Heart left ventricle (tissue), 16 donors: ENCODE results near the gene NBAS. TPM values are rescaled to one million over a fixed set of nuclear protein-coding genes. Genes with fewer than 3 reads are reported as not detected.
"Not testable (repeated sequence)": the region's sequence is repeated elsewhere in the genome, so short reads cannot be mapped to it uniquely, and the experiment has no call there.

Experiments used
- ATAC-seq, 4 donors: fragments of 200-7000 bp; cut with Tn5 transposase; one replicate each; pipeline ENCODE4 v1.9.1; 2020 to 2022; ENCODE audit warnings: moderate library complexity in 4 of 4, mild to moderate bottlenecking in 3 of 4, moderate number of reproducible peaks in 1 of 4
- DNase-seq, 5 donors: peaks; one replicate each; pipeline ENCODE4 v3.0.0-alpha.2; 2020
- H3K27ac ChIP-seq, 12 donors: fragments of 200-600 bp; sonication (generic) in 4 of 12; one replicate each; pipeline versions ENCODE4 v1.5.0 to v1.8.0; 2016 to 2022; ENCODE audit warnings: mild to moderate bottlenecking in 2 of 12
- H3K27me3 ChIP-seq, 9 donors: fragments of 200-600 bp; sonication (generic) in 2 of 9; one replicate each; pipeline versions ENCODE4 v1.5.1 to v1.8.0; 2016 to 2022; ENCODE audit warnings: mild to moderate bottlenecking in 3 of 9
- H3K36me3 ChIP-seq, 9 donors: fragments of 200-600 bp; sonication (generic) in 2 of 9; one replicate each; pipeline versions ENCODE4 v1.5.0 to v1.8.0; 2018 to 2022; ENCODE audit warnings: mild to moderate bottlenecking in 2 of 9
- H3K4me1 ChIP-seq, 12 donors: fragments of 200-600 bp; sonication (generic) in 4 of 12; one replicate each; pipeline versions ENCODE4 v1.5.0 to v1.8.0; 2016 to 2022; ENCODE audit warnings: mild to moderate bottlenecking in 3 of 12
- H3K4me3 ChIP-seq, 12 donors: fragments of 200-600 bp; sonication (generic) in 4 of 12; one replicate each; pipeline versions ENCODE4 v1.5.0 to v1.8.0; 2017 to 2022; ENCODE audit warnings: mild to moderate bottlenecking in 9 of 12, moderate library complexity in 4 of 12
- H3K9me3 ChIP-seq, 12 donors: fragments of 200-600 bp; sonication (generic) in 4 of 12; one replicate each; pipeline versions ENCODE4 v1.5.0 to v1.8.0; 2016 to 2022; ENCODE audit warnings: mild to moderate bottlenecking in 1 of 12
- POLR2A ChIP-seq, 2 donors: fragments of 450-650 bp; IDR thresholded peaks; one replicate each; pipeline ENCODE4 v1.6.1; 2017; ENCODE audit warnings: antibody characterized with exemption in 2 of 2, mild to moderate bottlenecking in 2 of 2, moderate library complexity in 2 of 2
- WGBS, 4 donors: extraction: QIAGEN DNeasy Blood & Tissue Kit in 2 of 4; methylation state at CpG; one replicate each; pipeline versions ENCODE4 v1.1.5 to v1.1.7; 2013 to 2018; 5-methylcytosine and 5-hydroxymethylcytosine counted together
- intact Hi-C, 10 donors: fragments of 100-400 bp; cut with DNase I; formaldehyde crosslinking; loops; one replicate each; pipeline versions ENCODE4 v1.11.1 to v1.14.2; 2022
- polyA plus RNA-seq, 2 donors: library from polyadenylated mRNA; stranded (reverse); fragments of 200-250 nt; gene quantifications; one replicate each; pipeline ENCODE4 v1.2.3, GENCODE V29; 2013
- total RNA-seq, 9 donors: library from RNA; depleted of rRNA in 2 of 9; stranded (reverse); fragments of >200 nt in 2 of 9; fragmentation: NEBNext Ultra II Directional in 3 of 9; extraction: Animal tissue kit (Norgen Biotek cat#: 25700) in 3 of 9; gene quantifications; one replicate each; pipeline versions ENCODE4 v1.1.0 to v1.2.4, GENCODE V29; 2016 to 2023
- TF ChIP-seq, protein P1 (sequence below), 12 donors: fragments of 200-600 bp; sonication (generic) in 4 of 12; IDR thresholded peaks; one replicate each; pipeline versions ENCODE4 v1.5.0 to v1.8.0; 2018 to 2022; ENCODE audit warnings: antibody characterized with exemption in 12 of 12, mild to moderate bottlenecking in 5 of 12
- donor health status: ischemic (EF 13 %, LVEDD 7.1; RV severe dilation, severe dysfunction).
- donor health status: healthy with polysubstance abuse.
- donor health status: DM: no; HTN: yes; CAD: no.
- donor health status: DM: no; HTN: no; CAD: no.
- donor health status: ischemic (EF 25% LVEDD 6.9; RV normal size, moderate dysfunction).
- donor health status: ischemic (EF 25% LVEDD 5.7; RV mildly dilated, moderate dysfunction).
- donor health status: healthy.
- donor health status: DM: yes; HTN: yes; CAD: no.
- donor health status: ischemic (EF 35%, LVEDD 5.7; RV mildly dilated, moderate dysfunction).
- donor health status: nonischemic (EF 11% LVEDD 7.7; RV severe dilation, severe dysfunction).
- donor health status: DM: yes; HTN: yes; CAD: no.
- donor health status: PGD.
- donor health status: ischemic (EF 29% LVEDD 5.4; RV normal size, mild dysfunction).
- donor health status: nonischemic (EF 23%, LVEDD 6.1; RV moderate dilation, normal function).

NBAS gene
- total and polyA plus RNA-seq, 11 donors, result 23.1 to 63.0 (median 50.5) TPM

DNA sequence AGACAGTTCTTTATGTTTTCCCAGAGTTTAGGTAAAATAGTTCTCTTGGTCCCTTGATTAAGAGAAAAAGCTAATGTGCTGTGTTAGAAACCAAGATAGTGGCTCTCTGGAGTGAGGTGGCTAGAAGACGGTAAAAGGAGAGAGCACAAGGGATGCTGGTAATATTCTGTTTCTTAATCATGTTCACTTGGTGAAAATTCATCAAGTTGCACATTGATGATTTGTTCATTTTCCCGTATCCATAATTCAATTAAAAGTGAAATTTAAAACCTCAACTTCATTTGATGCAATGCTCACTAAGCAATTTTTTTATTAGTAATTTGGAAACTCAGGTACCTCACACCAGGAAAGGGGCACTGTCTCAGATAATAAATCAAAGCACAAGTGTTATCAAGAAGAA is 113.8 kb downstream of the NBAS start:
- no peak for DNase-seq
- Histone ChIP-seq H3K36me3 (peaks cover 0 to 6% (median 0%) of the 10 kb centered on the region in 9 donors), H3K9me3 (peaks cover 0 to 10% (median 0%) of the 10 kb centered on the region in 12 donors), H3K4me3 (no peak overlapping the region), H3K27me3 (no peaks in the 10 kb centered on the region), H3K27ac (peak overlapping the region in 7 of 12 donors; percentile 53 to 82 (median 78)), H3K4me1 (peaks cover 0 to 25% (median 12%) of the 10 kb centered on the region in 12 donors)
- intact Hi-C loops, result no loop called here
- no peak for ATAC-seq
- no peak for TF ChIP-seq POLR2A (IDR thresholded peaks at IDR 0.05)
- TF ChIP-seq, protein P1, sequence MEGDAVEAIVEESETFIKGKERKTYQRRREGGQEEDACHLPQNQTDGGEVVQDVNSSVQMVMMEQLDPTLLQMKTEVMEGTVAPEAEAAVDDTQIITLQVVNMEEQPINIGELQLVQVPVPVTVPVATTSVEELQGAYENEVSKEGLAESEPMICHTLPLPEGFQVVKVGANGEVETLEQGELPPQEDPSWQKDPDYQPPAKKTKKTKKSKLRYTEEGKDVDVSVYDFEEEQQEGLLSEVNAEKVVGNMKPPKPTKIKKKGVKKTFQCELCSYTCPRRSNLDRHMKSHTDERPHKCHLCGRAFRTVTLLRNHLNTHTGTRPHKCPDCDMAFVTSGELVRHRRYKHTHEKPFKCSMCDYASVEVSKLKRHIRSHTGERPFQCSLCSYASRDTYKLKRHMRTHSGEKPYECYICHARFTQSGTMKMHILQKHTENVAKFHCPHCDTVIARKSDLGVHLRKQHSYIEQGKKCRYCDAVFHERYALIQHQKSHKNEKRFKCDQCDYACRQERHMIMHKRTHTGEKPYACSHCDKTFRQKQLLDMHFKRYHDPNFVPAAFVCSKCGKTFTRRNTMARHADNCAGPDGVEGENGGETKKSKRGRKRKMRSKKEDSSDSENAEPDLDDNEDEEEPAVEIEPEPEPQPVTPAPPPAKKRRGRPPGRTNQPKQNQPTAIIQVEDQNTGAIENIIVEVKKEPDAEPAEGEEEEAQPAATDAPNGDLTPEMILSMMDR (IDR thresholded peaks at IDR 0.05), result no peak
- 96 to 99% (median 97%) methylated on average over 2 of the region's 2 CpGs for WGBS, 4 donors

DNA sequence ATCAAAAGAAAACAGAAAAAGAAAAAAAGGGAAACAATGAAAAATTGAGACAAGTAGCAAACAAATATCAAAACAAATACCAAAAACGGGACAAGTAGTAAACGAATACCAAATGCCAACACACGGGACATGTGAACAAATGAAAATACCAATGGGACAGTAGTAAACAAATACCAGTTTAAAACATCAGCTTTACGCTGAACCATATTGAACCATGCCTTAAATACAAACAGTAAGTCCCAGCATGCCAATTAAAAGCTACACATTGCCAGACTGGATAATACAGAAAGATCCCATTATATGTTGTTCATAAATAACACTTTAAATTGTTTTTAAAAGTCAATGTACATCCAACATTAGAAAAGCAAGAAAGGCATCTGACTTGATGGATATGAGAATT is 114.2 kb downstream of the NBAS start:
- intact Hi-C loops, result no loop called here
- DNase-seq (no peak), ATAC-seq (no peak)
- peaks cover 0 to 10% (median 0%) of the 10 kb centered on the region in 12 donors for H3K9me3 ChIP-seq
- peaks cover 0 to 5% (median 0%) of the 10 kb centered on the region in 9 donors for H3K36me3 ChIP-seq
- TF ChIP-seq POLR2A (IDR thresholded peaks at IDR 0.05), result no peak
- TF ChIP-seq, protein P1 (IDR thresholded peaks at IDR 0.05), result no peak
- no peaks in the 10 kb centered on the region for H3K27me3 ChIP-seq
- peaks cover 0 to 25% (median 12%) of the 10 kb centered on the region in 12 donors for H3K4me1 ChIP-seq
- 93 to 97% (median 95%) methylated on average over 4 of the region's 4 CpGs for WGBS, 4 donors
- H3K4me3 ChIP-seq, result no peak overlapping the region
- H3K27ac ChIP-seq, result no peak overlapping the region

DNA sequence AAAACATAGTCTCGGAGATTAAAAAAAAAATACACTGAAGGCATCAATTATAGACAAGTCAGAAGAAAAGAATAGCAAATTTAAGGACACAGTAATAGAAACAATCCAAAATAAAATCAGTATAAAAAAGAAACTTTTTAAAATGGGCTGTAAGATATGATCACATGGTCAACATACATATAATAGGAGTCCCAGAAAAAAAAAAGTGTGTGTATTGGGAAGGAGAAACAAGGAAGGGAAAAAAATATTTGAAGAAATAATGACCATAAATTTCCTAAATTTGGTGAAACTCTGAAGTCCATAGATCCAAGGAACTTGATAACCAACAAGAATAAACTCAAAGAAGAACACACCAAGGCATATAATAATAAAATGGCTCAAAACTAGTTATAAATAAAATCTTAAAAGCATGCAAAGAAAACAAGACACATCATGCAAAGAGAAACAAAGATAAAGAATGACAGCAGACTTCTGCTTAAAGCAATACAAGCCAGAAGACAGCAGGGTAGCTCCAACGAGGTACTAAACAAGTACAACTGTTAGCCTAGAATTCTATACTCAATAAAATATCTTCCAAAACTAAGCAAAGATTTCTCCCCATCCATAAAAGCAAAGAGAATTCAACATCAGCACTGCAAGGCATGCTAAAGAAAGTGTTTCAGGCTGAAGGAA is 115.1 kb downstream of the NBAS start:
- Histone ChIP-seq H3K4me1 (peaks cover 0 to 25% (median 12%) of the 10 kb centered on the region in 12 donors), H3K4me3 (no peak overlapping the region), H3K27ac (no peak overlapping the region), H3K9me3 (peaks cover 0 to 10% (median 0%) of the 10 kb centered on the region in 12 donors), H3K27me3 (no peaks in the 10 kb centered on the region), H3K36me3 (no peaks in the 10 kb centered on the region)
- no peak for TF ChIP-seq POLR2A (IDR thresholded peaks at IDR 0.05)
- TF ChIP-seq, protein P1 (IDR thresholded peaks at IDR 0.05), result no peak
- no peak for ATAC-seq
- 86 to 95% (median 91%) methylated on average over 2 of the region's 2 CpGs for WGBS, 4 donors
- intact Hi-C loops, result no loop called here
- no peak for DNase-seq

DNA sequence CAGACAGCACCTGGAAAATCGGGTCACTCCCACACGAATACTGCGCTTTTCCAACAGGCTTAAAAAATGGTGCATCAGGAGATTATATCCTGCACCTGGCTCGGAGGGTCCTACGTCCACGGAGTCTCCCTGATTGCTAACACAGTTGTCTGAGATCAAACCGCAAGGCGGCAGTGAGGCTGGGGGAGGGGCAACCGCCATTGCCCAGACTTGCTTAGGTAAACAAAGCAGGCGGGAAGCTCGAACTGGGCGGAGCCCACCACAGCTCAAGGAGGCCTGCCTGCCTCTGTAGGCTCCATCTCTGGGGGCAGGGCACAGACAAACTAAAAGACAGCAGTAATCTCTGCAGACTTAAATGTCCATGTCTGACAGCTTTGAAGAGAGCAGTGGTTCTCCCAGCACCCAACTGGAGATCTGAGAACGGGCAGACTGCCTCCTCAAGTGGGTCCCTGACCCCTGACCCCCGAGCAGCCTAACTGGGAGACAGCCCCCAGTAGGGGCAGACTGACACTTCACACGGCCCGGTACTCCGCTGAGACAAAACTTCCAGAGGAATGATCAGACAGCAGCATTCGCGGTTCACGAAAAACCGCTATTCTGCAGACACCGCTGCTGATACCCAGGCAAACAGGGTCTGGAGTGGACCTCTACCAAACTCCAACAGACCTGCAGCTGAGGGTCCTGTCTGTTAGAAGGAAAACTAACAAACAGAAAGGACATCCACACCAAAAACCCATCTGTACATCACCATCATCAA is 121.2 kb downstream of the NBAS start:
- H3K36me3 ChIP-seq, H3K27ac ChIP-seq, DNase-seq, H3K27me3 ChIP-seq, H3K4me1 ChIP-seq, intact Hi-C loops, H3K9me3 ChIP-seq, H3K4me3 ChIP-seq, ATAC-seq: not testable (repeated sequence)
- WGBS, 4 donors, result 94 to 98% (median 96%) methylated on average over 14 to 22 of the region's 22 CpGs

DNA sequence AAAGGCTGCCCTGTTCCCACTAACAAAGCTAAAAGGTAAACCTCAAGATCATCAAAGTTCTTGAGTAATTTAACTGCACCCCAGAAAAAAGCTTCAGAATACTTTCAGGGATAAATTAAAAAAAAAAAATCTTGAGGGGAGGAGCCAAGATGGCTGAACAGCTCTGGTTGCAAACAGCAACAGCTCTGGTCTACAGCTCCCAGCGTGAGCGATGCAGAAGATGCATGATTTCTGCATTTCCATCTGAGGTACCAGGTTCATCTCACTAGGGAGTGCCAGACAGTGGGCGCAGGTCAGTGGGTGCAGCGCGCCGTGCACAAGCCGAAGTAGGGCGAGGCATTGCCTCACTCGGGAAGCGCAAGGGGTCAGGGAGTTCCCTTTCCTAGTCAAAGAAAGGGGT is 121.8 kb downstream of the NBAS start:
- DNase-seq, H3K9me3 ChIP-seq, intact Hi-C loops, H3K4me3 ChIP-seq, H3K27ac ChIP-seq, H3K27me3 ChIP-seq, H3K4me1 ChIP-seq, H3K36me3 ChIP-seq, ATAC-seq: not testable (repeated sequence)
- WGBS, 4 donors, result 95 to 100% (median 97%) methylated on average over 7 to 10 of the region's 10 CpGs
